Hepatocyte (in vitro differentiated cells): Measurements from ENCODE around the gene TMEM25.

ENCODE experiments used
- EZH2 ChIP-seq: fragments of 200-600 bp; sonication (generic); IDR thresholded peaks from 2 replicates; pipeline ENCODE4 v1.6.1; 2016; ENCODE audit warnings: antibody characterized with exemption, mild to moderate bottlenecking, borderline replicate concordance
- EZH2phosphoT487 ChIP-seq: fragments of 200-600 bp; sonication (generic); IDR thresholded peaks from one replicate; pipeline ENCODE4 v1.6.1; 2018; ENCODE audit warnings: antibody characterized with exemption, mild to moderate bottlenecking, low read depth, moderate library complexity; ENCODE audit not compliant: unreplicated experiment, severe bottlenecking
- TF ChIP-seq, protein P1 (sequence below): fragments of 200-600 bp; sonication (generic); IDR thresholded peaks from 2 replicates; pipeline ENCODE4 v1.5.1; 2016; ENCODE audit warnings: antibody characterized with exemption, mild to moderate bottlenecking; ENCODE audit not compliant: poor library complexity

DNA sequence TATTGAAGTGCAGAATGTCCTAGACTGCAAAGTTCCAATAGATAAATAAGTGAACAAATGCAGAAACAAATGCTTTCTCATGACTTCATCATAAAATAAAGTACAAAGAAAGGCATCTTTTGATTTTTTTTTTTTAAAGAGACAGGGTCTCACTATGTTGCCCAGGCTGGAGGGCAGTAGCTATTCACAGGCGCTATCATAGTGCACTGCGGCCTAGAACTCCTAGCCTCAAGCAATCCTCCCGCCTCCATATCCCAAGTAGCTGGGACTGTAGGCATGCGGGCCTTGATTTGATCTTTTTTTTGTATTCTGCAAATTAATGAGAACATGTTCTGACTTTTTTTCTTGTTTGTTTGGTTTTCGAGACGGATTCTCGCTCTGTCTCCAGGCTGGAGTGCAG, 43.6 kb downstream of the TMEM25 start:
- TF ChIP-seq, protein P1, sequence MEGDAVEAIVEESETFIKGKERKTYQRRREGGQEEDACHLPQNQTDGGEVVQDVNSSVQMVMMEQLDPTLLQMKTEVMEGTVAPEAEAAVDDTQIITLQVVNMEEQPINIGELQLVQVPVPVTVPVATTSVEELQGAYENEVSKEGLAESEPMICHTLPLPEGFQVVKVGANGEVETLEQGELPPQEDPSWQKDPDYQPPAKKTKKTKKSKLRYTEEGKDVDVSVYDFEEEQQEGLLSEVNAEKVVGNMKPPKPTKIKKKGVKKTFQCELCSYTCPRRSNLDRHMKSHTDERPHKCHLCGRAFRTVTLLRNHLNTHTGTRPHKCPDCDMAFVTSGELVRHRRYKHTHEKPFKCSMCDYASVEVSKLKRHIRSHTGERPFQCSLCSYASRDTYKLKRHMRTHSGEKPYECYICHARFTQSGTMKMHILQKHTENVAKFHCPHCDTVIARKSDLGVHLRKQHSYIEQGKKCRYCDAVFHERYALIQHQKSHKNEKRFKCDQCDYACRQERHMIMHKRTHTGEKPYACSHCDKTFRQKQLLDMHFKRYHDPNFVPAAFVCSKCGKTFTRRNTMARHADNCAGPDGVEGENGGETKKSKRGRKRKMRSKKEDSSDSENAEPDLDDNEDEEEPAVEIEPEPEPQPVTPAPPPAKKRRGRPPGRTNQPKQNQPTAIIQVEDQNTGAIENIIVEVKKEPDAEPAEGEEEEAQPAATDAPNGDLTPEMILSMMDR = no peak
- TF ChIP-seq EZH2 = no peak
- no peak for TF ChIP-seq EZH2phosphoT487
